Measurements from ENCODE around the gene MOCS3.

Gene MOCS3

GRCh38 chr20:51001430-51002265 lies 43.0 kb downstream of the MOCS3 start:
- no peaks in the 10 kb centered on the region for H3K27me3 ChIP-seq (ENCODE audit: insufficient read depth, low read length)
- H2AFZ ChIP-seq (ENCODE audit: low read length, unreplicated experiment) = no peak overlapping the region
- H3K27ac ChIP-seq (ENCODE audit: low read depth, low read length) = no peak overlapping the region
- no peak overlapping the region for H3K4me3 ChIP-seq (ENCODE audit: low read depth, low read length)
- H3K79me2 ChIP-seq (ENCODE audit: control insufficient read depth, insufficient read depth, low read length, unreplicated experiment) = no peaks in the 10 kb centered on the region
- H3K36me3 ChIP-seq (ENCODE audit: insufficient read depth, low read length) = no peaks in the 10 kb centered on the region
- H3K4me1 ChIP-seq (ENCODE audit: control insufficient read depth, insufficient read depth, low read length, unreplicated experiment) = peaks cover 6% of the 10 kb centered on the region

GRCh38 chr20:51002633-51003032 lies 44.0 kb downstream of the MOCS3 start:
- H3K36me3 ChIP-seq (ENCODE audit: insufficient read depth, low read length) = no peaks in the 10 kb centered on the region
- no peak overlapping the region for H3K4me3 ChIP-seq (ENCODE audit: low read depth, low read length)
- H2AFZ ChIP-seq (ENCODE audit: low read length, unreplicated experiment) = no peak overlapping the region
- H3K27ac ChIP-seq (ENCODE audit: low read depth, low read length) = no peak overlapping the region
- no peaks in the 10 kb centered on the region for H3K79me2 ChIP-seq (ENCODE audit: control insufficient read depth, insufficient read depth, low read length, unreplicated experiment)
- H3K27me3 ChIP-seq (ENCODE audit: insufficient read depth, low read length) = no peaks in the 10 kb centered on the region
- no peaks in the 10 kb centered on the region for H3K4me1 ChIP-seq (ENCODE audit: control insufficient read depth, insufficient read depth, low read length, unreplicated experiment)

GRCh38 chr20:51003753-51004152 lies 45.1 kb downstream of the MOCS3 start:
- no peaks in the 10 kb centered on the region for H3K27me3 ChIP-seq (ENCODE audit: insufficient read depth, low read length)
- H3K27ac ChIP-seq (ENCODE audit: low read depth, low read length) = no peak overlapping the region
- no peak overlapping the region for H2AFZ ChIP-seq (ENCODE audit: low read length, unreplicated experiment)
- no peak overlapping the region for H3K4me3 ChIP-seq (ENCODE audit: low read depth, low read length)
- no peaks in the 10 kb centered on the region for H3K36me3 ChIP-seq (ENCODE audit: insufficient read depth, low read length)
- no peaks in the 10 kb centered on the region for H3K4me1 ChIP-seq (ENCODE audit: control insufficient read depth, insufficient read depth, low read length, unreplicated experiment)
- H3K79me2 ChIP-seq (ENCODE audit: control insufficient read depth, insufficient read depth, low read length, unreplicated experiment) = no peaks in the 10 kb centered on the region

- Histone ChIP-seq H3K79me2 (ENCODE audit: control insufficient read depth, insufficient read depth, low read length, unreplicated experiment) (no peaks in the 10 kb centered on the region), H3K36me3 (ENCODE audit: insufficient read depth, low read length) (no peaks in the 10 kb centered on the region), H3K4me3 (ENCODE audit: low read depth, low read length) (no peak overlapping the region), H2AFZ (ENCODE audit: low read length, unreplicated experiment) (no peak overlapping the region), H3K4me1 (ENCODE audit: control insufficient read depth, insufficient read depth, low read length, unreplicated experiment) (no peaks in the 10 kb centered on the region), H3K27ac (ENCODE audit: low read depth, low read length) (no peak overlapping the region), H3K27me3 (ENCODE audit: insufficient read depth, low read length) (no peaks in the 10 kb centered on the region)
Measured at GRCh38 chr20:51004305-51004727, 45.7 kb downstream of the MOCS3 start.

GRCh38 chr20:51004781-51005180 lies 46.2 kb downstream of the MOCS3 start:
- Histone ChIP-seq H3K36me3 (ENCODE audit: insufficient read depth, low read length) (no peaks in the 10 kb centered on the region), H2AFZ (ENCODE audit: low read length, unreplicated experiment) (no peak overlapping the region), H3K27me3 (ENCODE audit: insufficient read depth, low read length) (no peaks in the 10 kb centered on the region), H3K4me1 (ENCODE audit: control insufficient read depth, insufficient read depth, low read length, unreplicated experiment) (no peaks in the 10 kb centered on the region), H3K4me3 (ENCODE audit: low read depth, low read length) (no peak overlapping the region), H3K79me2 (ENCODE audit: control insufficient read depth, insufficient read depth, low read length, unreplicated experiment) (no peaks in the 10 kb centered on the region), H3K27ac (ENCODE audit: low read depth, low read length) (no peak overlapping the region)

- no peak overlapping the region for H3K4me3 ChIP-seq (ENCODE audit: low read depth, low read length)
- no peaks in the 10 kb centered on the region for H3K27me3 ChIP-seq (ENCODE audit: insufficient read depth, low read length)
- no peak overlapping the region for H3K27ac ChIP-seq (ENCODE audit: low read depth, low read length)
- no peaks in the 10 kb centered on the region for H3K4me1 ChIP-seq (ENCODE audit: control insufficient read depth, insufficient read depth, low read length, unreplicated experiment)
- no peaks in the 10 kb centered on the region for H3K79me2 ChIP-seq (ENCODE audit: control insufficient read depth, insufficient read depth, low read length, unreplicated experiment)
- no peak overlapping the region for H2AFZ ChIP-seq (ENCODE audit: low read length, unreplicated experiment)
- no peaks in the 10 kb centered on the region for H3K36me3 ChIP-seq (ENCODE audit: insufficient read depth, low read length)
Measured at GRCh38 chr20:51005214-51005613, 46.6 kb downstream of the MOCS3 start.

GRCh38 chr20:51008718-51009117 lies 50.1 kb downstream of the MOCS3 start:
- Histone ChIP-seq H2AFZ (ENCODE audit: low read length, unreplicated experiment) (no peak overlapping the region), H3K36me3 (ENCODE audit: insufficient read depth, low read length) (no peaks in the 10 kb centered on the region), H3K27me3 (ENCODE audit: insufficient read depth, low read length) (no peaks in the 10 kb centered on the region), H3K27ac (ENCODE audit: low read depth, low read length) (no peak overlapping the region), H3K79me2 (ENCODE audit: control insufficient read depth, insufficient read depth, low read length, unreplicated experiment) (no peaks in the 10 kb centered on the region), H3K4me3 (ENCODE audit: low read depth, low read length) (no peak overlapping the region), H3K4me1 (ENCODE audit: control insufficient read depth, insufficient read depth, low read length, unreplicated experiment) (no peaks in the 10 kb centered on the region)

GRCh38 chr20:51009303-51010042 lies 50.9 kb downstream of the MOCS3 start:
- no peaks in the 10 kb centered on the region for H3K36me3 ChIP-seq (ENCODE audit: insufficient read depth, low read length)
- no peaks in the 10 kb centered on the region for H3K79me2 ChIP-seq (ENCODE audit: control insufficient read depth, insufficient read depth, low read length, unreplicated experiment)
- H2AFZ ChIP-seq (ENCODE audit: low read length, unreplicated experiment) = no peak overlapping the region
- H3K4me3 ChIP-seq (ENCODE audit: low read depth, low read length) = no peak overlapping the region
- no peaks in the 10 kb centered on the region for H3K4me1 ChIP-seq (ENCODE audit: control insufficient read depth, insufficient read depth, low read length, unreplicated experiment)
- no peaks in the 10 kb centered on the region for H3K27me3 ChIP-seq (ENCODE audit: insufficient read depth, low read length)
- H3K27ac ChIP-seq (ENCODE audit: low read depth, low read length) = no peak overlapping the region

- H2AFZ ChIP-seq (ENCODE audit: low read length, unreplicated experiment) = no peak overlapping the region
- H3K79me2 ChIP-seq (ENCODE audit: control insufficient read depth, insufficient read depth, low read length, unreplicated experiment) = no peaks in the 10 kb centered on the region
- H3K4me1 ChIP-seq (ENCODE audit: control insufficient read depth, insufficient read depth, low read length, unreplicated experiment) = no peaks in the 10 kb centered on the region
- H3K27me3 ChIP-seq (ENCODE audit: insufficient read depth, low read length) = no peaks in the 10 kb centered on the region
- H3K27ac ChIP-seq (ENCODE audit: low read depth, low read length) = no peak overlapping the region
- H3K36me3 ChIP-seq (ENCODE audit: insufficient read depth, low read length) = no peaks in the 10 kb centered on the region
- H3K4me3 ChIP-seq (ENCODE audit: low read depth, low read length) = no peak overlapping the region
Measured at GRCh38 chr20:51010043-51010365, 51.4 kb downstream of the MOCS3 start.

- H3K27me3 ChIP-seq (ENCODE audit: insufficient read depth, low read length) = no peaks in the 10 kb centered on the region
- H3K36me3 ChIP-seq (ENCODE audit: insufficient read depth, low read length) = no peaks in the 10 kb centered on the region
- H3K4me1 ChIP-seq (ENCODE audit: control insufficient read depth, insufficient read depth, low read length, unreplicated experiment) = no peaks in the 10 kb centered on the region
- no peak overlapping the region for H3K4me3 ChIP-seq (ENCODE audit: low read depth, low read length)
- no peak overlapping the region for H3K27ac ChIP-seq (ENCODE audit: low read depth, low read length)
- no peaks in the 10 kb centered on the region for H3K79me2 ChIP-seq (ENCODE audit: control insufficient read depth, insufficient read depth, low read length, unreplicated experiment)
- H2AFZ ChIP-seq (ENCODE audit: low read length, unreplicated experiment) = no peak overlapping the region
Measured at GRCh38 chr20:51010932-51011331, 52.3 kb downstream of the MOCS3 start.

- Histone ChIP-seq H3K27ac (ENCODE audit: low read depth, low read length) (no peak overlapping the region), H3K4me3 (ENCODE audit: low read depth, low read length) (no peak overlapping the region), H3K4me1 (ENCODE audit: control insufficient read depth, insufficient read depth, low read length, unreplicated experiment) (no peaks in the 10 kb centered on the region), H3K27me3 (ENCODE audit: insufficient read depth, low read length) (no peaks in the 10 kb centered on the region), H2AFZ (ENCODE audit: low read length, unreplicated experiment) (no peak overlapping the region), H3K36me3 (ENCODE audit: insufficient read depth, low read length) (no peaks in the 10 kb centered on the region), H3K79me2 (ENCODE audit: control insufficient read depth, insufficient read depth, low read length, unreplicated experiment) (no peaks in the 10 kb centered on the region)
Measured at GRCh38 chr20:51011479-51011878, 52.9 kb downstream of the MOCS3 start.

Measured in ACC112 (cell line).